ENCODE data around the gene LCN1. TPM values are rescaled to one million over a fixed set of nuclear protein-coding genes. Genes with fewer than 3 reads are reported as not detected.
"Not testable (repeated sequence)": the region's sequence is repeated elsewhere in the genome, so short reads cannot be mapped to it uniquely, and the experiment has no call there.

The LCN1 gene
- total RNA-seq, 2 experiments from 2014 or later = not detected

DNA sequence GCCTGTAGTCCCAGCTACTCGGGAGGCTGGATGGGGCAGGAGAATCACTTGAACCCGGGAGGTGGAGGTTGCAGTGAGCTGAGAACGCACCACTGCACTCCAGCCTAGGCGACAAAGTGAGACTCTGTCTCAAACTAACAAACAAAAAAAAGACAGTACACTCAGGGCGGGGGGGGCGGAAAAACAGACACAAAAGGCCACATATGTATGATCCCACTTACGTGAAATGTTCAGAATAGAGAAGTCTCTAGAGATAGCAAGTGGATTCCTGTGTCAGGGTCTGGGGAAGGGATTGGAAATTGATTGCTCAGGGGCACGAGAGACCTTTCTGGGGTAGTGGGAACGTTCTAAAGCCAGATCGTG lies 9.0 kb upstream of the LCN1 start:
- Mint-ChIP-seq H3K9me3 (ENCODE audit: low read depth) (peaks cover 9% of the 10 kb centered on the region), H3K27me3 (no peaks in the 10 kb centered on the region), H3K36me3 (ENCODE audit: low read depth) (no peaks in the 10 kb centered on the region), H3K4me1 (no peaks in the 10 kb centered on the region), H3K27ac (no peak overlapping the region), H3K4me3 (no peak overlapping the region)
- intact Hi-C loops (cut with DNase I, micrococcal nuclease) = no loop called here
- ChIA-PET POLR2A (no interaction called here), CTCF (no interaction called here)
- ATAC-seq = no peak
- DNase-seq = no peak

DNA sequence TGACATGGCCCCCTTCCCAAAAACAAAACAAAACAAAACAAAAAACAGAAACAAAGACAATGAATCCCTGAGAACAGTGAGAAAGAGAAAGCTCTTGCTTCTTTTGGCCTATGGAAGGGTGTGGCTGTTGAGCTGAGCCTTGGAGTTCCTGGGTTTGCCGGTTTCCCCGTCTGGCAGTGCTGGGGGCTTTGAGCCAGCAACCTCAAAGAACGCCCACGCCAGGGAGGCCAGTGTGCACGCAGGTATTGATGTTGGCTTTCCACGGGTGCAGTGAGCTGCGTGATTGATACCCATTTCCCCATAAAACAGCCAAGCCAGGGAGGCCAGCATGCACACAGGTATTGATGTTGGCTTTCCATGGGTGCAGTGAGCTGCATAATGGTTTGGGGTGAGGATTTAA lies 8.3 kb upstream of the LCN1 start:
- Mint-ChIP-seq H3K27ac (no peak overlapping the region), H3K27me3 (peaks cover 3% of the 10 kb centered on the region), H3K4me1 (no peaks in the 10 kb centered on the region), H3K36me3 (ENCODE audit: low read depth) (no peaks in the 10 kb centered on the region), H3K4me3 (no peak overlapping the region), H3K9me3 (ENCODE audit: low read depth) (peaks cover 9% of the 10 kb centered on the region)
- intact Hi-C loops (cut with DNase I, micrococcal nuclease) = no loop called here
- ChIA-PET CTCF (interaction anchor here (0.6 kb wide), 1 partner anchor 273 kb away, joined by 3 read pairs; no protein-coding TSS in a partner anchor), POLR2A (no interaction called here)
- ATAC-seq = no peak
- no peak for DNase-seq

DNA sequence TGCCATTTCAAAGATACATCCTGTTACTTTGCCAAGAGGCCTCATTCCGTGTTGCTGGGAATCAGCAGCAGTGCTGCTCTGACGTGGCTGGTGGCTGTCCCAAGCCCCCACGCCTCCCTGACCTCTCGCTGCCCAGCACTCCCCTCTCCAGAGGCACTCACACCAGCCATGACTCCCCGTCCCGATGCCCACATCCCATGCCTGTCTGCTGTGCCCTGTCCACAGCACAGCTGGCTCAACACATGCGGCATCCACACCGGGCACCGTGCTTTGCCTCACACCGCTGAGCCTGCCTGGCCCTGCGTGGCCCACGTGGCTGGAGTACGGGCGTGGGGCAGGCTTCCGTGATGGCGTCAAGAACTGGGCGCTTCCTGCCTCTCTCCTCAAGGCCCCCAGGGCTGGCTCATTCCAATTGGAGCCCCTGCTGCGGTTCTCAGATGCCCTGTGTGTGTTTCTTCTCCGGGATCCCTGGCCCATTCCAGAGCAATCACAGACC lies 7.8 kb upstream of the LCN1 start:
- peaks cover 9% of the 10 kb centered on the region for H3K9me3 Mint-ChIP-seq (ENCODE audit: low read depth)
- DNase-seq = no peak
- H3K27me3 Mint-ChIP-seq = peaks cover 3% of the 10 kb centered on the region
- no peaks in the 10 kb centered on the region for H3K4me1 Mint-ChIP-seq
- H3K27ac Mint-ChIP-seq = no peak overlapping the region
- ATAC-seq = no peak
- ChIA-PET CTCF (interaction anchor here (0.6 kb wide), 1 partner anchor 273 kb away, joined by 3 read pairs; no protein-coding TSS in a partner anchor), POLR2A (no interaction called here)
- no peaks in the 10 kb centered on the region for H3K36me3 Mint-ChIP-seq (ENCODE audit: low read depth)
- intact Hi-C loops (cut with DNase I, micrococcal nuclease) = no loop called here
- H3K4me3 Mint-ChIP-seq = no peak overlapping the region

DNA sequence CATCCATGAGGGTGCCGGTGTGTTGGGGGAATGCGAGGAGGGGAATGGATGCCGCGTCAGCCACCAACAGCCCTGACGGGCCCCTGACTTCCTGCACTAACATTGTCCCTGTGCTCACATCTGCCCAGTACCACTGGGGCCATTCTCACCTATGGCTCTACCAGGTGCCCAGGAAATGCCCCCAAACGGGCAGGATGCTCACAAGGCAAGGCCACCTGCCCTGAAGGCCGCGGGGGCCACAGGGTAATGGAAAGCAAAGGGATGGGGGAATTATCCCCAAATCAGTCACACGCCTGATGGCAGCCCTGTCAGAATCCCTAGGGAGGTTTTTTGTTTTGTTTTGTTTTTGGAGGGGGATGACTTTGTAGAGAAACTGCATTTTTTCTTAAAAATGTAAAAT lies 7.3 kb upstream of the LCN1 start:
- DNase-seq; H3K4me1 Mint-ChIP-seq; H3K9me3 Mint-ChIP-seq (ENCODE audit: low read depth); CTCF ChIA-PET; POLR2A ChIA-PET; intact Hi-C loops (cut with DNase I, micrococcal nuclease); H3K27me3 Mint-ChIP-seq; H3K36me3 Mint-ChIP-seq (ENCODE audit: low read depth); ATAC-seq; H3K27ac Mint-ChIP-seq; H3K4me3 Mint-ChIP-seq: not testable (repeated sequence)

DNA sequence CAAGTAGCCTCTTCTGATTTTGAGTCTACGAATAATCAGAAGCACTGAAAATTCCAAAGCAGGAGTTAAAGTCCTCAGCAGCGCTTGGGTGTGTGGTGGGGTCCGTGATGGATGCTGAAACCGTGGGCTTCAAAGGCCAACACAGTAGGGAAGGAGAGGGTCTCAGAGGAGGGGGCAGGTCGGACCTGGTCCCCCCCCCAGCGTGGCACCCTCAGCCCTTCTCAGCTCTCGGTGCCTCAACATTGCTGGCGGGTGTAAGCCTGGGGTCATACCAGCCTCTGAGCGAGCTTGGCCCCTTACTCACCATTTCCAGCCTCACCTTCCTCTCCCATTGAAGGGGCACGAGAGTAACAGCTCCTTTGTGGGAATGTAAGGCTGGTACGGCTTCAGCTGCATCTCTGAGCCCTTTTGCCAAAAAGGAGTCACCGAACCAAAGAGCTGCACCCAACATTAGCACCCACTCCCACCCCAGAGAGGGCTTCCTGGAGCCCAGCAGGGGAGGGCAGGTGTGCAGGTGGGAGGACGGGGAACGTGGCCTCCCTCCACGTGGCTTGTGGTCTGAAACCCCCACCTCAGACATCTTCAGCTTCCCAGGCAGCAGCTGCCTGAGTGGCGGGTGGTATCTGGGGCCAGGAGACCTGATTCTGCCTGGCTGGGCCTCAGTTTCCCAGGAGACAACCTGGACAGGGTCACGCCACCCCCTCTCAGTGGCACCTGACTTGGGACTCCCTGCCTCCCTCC lies 6.7 kb upstream of the LCN1 start:
- ATAC-seq = no peak
- DNase-seq = no peak
- no peak overlapping the region for H3K4me3 Mint-ChIP-seq
- H3K36me3 Mint-ChIP-seq (ENCODE audit: low read depth) = no peaks in the 10 kb centered on the region
- H3K4me1 Mint-ChIP-seq = no peaks in the 10 kb centered on the region
- H3K27me3 Mint-ChIP-seq = peaks cover 3% of the 10 kb centered on the region
- intact Hi-C loops (cut with DNase I, micrococcal nuclease) = no loop called here
- POLR2A ChIA-PET = no interaction called here
- CTCF ChIA-PET = no interaction called here
- H3K27ac Mint-ChIP-seq = no peak overlapping the region
- H3K9me3 Mint-ChIP-seq (ENCODE audit: low read depth) = peaks cover 1% of the 10 kb centered on the region

DNA sequence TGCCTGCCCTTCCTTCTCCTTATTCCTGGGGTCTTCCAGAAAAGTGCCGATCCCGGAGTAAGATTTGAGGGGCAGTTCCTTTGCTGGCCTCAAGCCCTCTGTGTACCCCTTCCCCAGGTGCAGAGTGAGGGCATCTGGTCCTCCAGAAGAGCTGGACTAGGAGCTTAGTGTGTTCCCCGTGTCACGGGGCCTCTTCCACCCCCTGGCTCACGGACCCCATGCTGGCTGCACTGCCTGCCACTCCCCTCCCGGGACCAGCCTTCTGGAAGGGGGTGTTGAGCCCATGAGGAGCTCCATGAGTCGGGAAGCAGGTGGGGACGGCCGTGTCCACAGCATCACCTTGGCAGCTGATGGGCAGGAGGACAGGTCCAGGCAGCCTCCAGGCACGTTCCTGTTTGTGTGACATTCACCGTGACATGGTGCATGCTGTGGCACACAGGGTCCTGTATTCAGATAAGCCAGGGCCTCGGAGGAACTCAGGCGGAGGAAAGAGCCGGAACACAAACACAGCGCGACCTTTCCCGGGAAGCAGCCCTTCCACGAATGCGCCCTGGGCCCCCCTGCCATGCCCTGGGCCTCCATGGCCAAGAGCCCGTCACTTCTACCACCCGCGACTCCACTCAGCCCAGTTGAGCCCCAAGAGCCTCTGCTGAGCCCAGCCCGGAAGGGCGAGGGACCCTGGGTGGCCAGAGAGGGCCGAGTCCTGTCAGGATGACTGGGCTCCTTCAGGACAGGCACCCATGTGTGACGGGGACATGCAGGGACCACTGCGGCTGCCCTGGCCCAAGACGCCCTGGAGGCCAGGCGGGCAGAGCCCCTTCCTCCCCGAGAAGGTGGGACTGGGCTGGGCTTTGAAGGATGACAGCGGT lies 5.9 kb upstream of the LCN1 start:
- intact Hi-C loops (cut with DNase I, micrococcal nuclease) = no loop called here
- Mint-ChIP-seq H3K4me1 (no peaks in the 10 kb centered on the region), H3K4me3 (no peak overlapping the region), H3K36me3 (ENCODE audit: low read depth) (no peaks in the 10 kb centered on the region), H3K27ac (no peak overlapping the region), H3K9me3 (ENCODE audit: low read depth) (no peaks in the 10 kb centered on the region), H3K27me3 (peaks cover 4% of the 10 kb centered on the region)
- ATAC-seq (no peak), DNase-seq (no peak)
- ChIA-PET POLR2A (no interaction called here), CTCF (no interaction called here)

DNA sequence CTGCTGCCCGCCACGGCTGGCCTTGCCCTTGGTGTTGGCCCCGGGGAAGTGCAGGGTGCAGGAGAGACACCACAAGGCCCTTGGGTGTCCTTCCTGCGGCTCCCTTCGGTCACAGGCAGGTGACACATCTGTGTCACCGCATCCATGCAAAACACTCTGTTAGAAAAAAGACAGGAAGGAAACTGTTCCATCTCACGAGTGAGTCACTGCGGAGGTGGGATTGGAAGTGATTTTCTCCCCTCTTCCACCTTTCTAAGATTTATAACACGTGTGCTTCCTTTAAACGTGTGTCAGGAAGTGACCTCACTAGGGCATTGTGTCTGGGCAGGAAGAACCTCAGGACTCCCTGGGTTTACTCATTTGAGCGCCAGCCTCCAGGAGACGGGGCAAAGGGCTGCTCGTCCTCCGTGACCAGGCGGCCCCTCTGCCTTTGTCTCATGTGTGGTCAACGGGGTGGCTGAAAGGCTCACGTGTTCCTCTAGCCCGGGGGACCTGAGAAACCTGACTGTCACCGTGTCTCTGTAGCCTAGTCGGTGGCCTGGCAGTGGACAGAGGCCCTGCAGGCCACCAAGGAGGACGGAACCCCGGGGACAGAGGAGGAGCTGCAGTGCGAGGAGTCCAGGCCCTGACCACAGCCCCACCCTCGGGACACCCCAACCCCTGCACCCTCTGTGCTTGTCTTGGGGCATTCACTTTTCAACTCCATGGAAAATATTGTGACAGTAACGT lies 4.9 kb upstream of the LCN1 start:
- ChIA-PET POLR2A (no interaction called here), CTCF (no interaction called here)
- no peak overlapping the region for H3K4me3 Mint-ChIP-seq
- no peaks in the 10 kb centered on the region for H3K4me1 Mint-ChIP-seq
- intact Hi-C loops (cut with DNase I, micrococcal nuclease) = no loop called here
- H3K27me3 Mint-ChIP-seq = peaks cover 4% of the 10 kb centered on the region
- H3K27ac Mint-ChIP-seq = peak overlapping the region; percentile 19
- DNase-seq = peak; percentile 39
- peak; percentile 60 for ATAC-seq
- no peaks in the 10 kb centered on the region for H3K9me3 Mint-ChIP-seq (ENCODE audit: low read depth)
- H3K36me3 Mint-ChIP-seq (ENCODE audit: low read depth) = no peaks in the 10 kb centered on the region

DNA sequence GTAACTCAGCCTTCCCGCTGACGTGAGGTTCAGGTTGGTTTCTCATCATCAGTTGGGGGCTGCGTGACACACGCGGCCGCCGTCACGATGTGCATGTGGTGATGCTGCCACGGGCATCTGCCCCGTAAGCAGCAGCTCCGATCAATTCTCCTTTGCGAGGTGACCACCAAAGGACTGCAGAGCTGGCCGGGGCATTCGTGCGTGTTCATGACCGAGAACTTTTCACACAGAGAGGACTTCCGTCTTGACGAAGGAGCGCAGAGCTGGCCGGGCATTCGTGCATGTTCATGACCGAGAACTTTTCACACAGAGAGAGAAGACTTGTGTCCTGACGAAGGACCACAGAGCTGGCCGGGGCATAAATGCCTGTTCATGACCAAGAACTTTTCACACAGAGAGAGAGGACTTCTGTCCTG lies 3.8 kb upstream of the LCN1 start:
- Mint-ChIP-seq H3K9me3 (ENCODE audit: low read depth) (no peaks in the 10 kb centered on the region), H3K36me3 (ENCODE audit: low read depth) (no peaks in the 10 kb centered on the region), H3K4me3 (no peak overlapping the region), H3K27ac (no peak overlapping the region), H3K27me3 (peaks cover 4% of the 10 kb centered on the region), H3K4me1 (no peaks in the 10 kb centered on the region)
- ATAC-seq = no peak
- intact Hi-C loops (cut with DNase I, micrococcal nuclease) = no loop called here
- ChIA-PET POLR2A (no interaction called here), CTCF (interaction anchor here (1.1 kb wide), 1 partner anchor 12 kb away, joined by 5 read pairs; no protein-coding TSS in a partner anchor)
- no peak for DNase-seq

DNA sequence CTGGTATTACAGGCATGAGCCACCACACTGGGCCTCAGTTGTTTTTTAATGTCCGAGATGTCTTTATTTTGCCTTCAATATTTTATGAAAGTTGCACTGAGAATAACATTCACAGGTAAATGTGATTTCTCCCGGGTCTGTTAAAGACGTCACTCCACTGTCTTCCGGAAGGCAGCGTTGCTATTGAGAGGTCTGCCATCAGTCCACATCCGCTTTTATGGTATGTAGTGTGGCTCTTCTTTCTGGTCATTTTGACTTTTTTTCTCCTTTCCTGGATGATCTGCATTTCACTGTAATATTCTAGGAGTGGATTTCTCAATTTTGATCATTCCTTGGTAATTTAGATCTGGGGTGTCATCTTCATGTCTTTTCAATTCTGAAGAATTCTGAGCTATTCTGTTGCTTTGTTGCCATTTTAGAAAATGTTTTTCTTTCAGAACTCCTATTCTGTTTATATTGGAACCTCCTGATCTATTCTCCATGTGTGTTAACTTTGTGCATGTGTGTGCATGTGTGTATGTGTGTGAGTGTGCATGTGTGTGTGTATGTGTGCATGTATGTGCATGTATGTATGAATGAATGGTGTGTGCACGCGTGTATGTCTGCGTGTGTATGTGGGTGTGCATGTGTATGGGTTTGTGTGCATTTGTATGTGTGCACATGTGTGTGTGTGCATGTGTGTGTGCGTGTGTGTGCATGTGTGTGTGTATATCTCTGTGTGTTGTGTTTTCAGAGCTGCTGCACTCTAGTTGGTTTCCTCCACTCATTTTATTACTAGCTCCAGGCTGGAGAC lies 1.9 kb upstream of the LCN1 start:
- H3K4me1 Mint-ChIP-seq = no peaks in the 10 kb centered on the region

DNA sequence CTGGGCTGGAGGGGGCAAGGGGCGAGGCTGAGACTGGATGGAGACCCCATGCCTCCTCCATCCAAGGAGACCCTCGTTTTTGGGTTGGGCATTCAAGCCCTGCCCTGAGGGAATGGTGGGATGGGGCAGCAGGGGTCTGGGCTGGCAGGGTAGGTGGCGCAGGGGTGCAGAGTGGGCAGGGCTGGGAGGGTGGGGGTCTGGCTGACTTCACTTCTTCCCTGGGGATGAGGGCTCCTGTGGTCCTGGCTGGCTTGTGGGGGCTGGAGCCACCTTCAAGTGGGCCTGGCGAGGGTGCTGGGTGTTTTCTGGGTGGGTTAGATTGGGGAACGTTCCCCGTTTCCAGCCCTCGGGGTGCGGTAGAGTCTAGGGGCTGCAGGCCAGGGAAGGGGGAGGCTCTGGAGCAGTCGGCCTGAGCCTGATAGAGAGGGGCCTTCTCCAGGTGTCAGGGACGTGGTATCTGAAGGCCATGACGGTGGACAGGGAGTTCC lies 412 bp downstream of the LCN1 start:
- H3K9me3 Mint-ChIP-seq (ENCODE audit: low read depth) = no peaks in the 10 kb centered on the region
- ChIA-PET POLR2A (no interaction called here), CTCF (no interaction called here)
- no peak overlapping the region for H3K4me3 Mint-ChIP-seq
- H3K4me1 Mint-ChIP-seq = no peaks in the 10 kb centered on the region
- ATAC-seq (no peak), DNase-seq (no peak)
- intact Hi-C loops (cut with DNase I, micrococcal nuclease) = no loop called here
- no peak overlapping the region for H3K27ac Mint-ChIP-seq
- H3K36me3 Mint-ChIP-seq (ENCODE audit: low read depth) = no peaks in the 10 kb centered on the region
- peaks cover 4% of the 10 kb centered on the region for H3K27me3 Mint-ChIP-seq

More for the DNA sequence above, 1.9 kb upstream of the LCN1 start:
- H3K27me3 Mint-ChIP-seq = peaks cover 4% of the 10 kb centered on the region
- H3K27ac Mint-ChIP-seq = no peak overlapping the region
- no peak overlapping the region for H3K4me3 Mint-ChIP-seq
- CTCF ChIA-PET = no interaction called here
- DNase-seq = no peak
- no peak for ATAC-seq
- POLR2A ChIA-PET = no interaction called here
- H3K36me3 Mint-ChIP-seq (ENCODE audit: low read depth) = no peaks in the 10 kb centered on the region
- no peaks in the 10 kb centered on the region for H3K9me3 Mint-ChIP-seq (ENCODE audit: low read depth)
- intact Hi-C loops (cut with DNase I, micrococcal nuclease) = no loop called here

Measured in activated CD4-positive, alpha-beta T cell treated with anti-CD3 and anti-CD28 coated beads for 36 hours (primary cell).